AG10803 (cell line): ENCODE measurements around the gene EID2.

Experiments
- DNase-seq: peaks from one replicate; pipeline ENCODE4 v3.0.0; 2010; ENCODE audit warnings: low read depth
- H3K4me3 ChIP-seq: 2 replicates; pipeline ENCODE4 v1.5.1; 2011; ENCODE audit warnings: mild to moderate bottlenecking, low read length, control low read depth
- TF ChIP-seq, protein P1 (sequence below): conservative IDR thresholded peaks from 2 replicates; pipeline ENCODE4 v1.5.1; 2011; ENCODE audit warnings: mild to moderate bottlenecking, low read length, control low read depth, inconsistent platforms

The EID2 gene

DNA sequence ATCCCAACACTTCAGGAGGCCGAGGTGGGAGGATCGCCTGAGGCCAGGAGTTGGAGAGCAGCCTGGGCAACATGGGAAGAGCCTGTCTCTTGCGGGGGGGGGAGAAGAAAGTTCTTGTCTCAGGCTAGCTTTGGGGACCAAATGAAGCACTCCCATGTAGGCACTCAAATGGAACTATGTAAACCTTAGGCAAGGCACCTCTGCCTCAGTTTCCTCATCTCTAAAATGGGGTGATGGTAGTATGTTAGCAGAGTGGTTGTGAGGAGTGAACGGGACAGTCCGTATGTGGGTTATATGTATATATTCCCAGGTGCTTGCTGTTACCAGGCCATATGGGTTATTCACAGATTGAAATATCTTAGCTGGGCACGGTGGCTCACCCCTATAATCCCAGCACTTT, 47.7 kb downstream of the EID2 start:
- TF ChIP-seq, protein P1, sequence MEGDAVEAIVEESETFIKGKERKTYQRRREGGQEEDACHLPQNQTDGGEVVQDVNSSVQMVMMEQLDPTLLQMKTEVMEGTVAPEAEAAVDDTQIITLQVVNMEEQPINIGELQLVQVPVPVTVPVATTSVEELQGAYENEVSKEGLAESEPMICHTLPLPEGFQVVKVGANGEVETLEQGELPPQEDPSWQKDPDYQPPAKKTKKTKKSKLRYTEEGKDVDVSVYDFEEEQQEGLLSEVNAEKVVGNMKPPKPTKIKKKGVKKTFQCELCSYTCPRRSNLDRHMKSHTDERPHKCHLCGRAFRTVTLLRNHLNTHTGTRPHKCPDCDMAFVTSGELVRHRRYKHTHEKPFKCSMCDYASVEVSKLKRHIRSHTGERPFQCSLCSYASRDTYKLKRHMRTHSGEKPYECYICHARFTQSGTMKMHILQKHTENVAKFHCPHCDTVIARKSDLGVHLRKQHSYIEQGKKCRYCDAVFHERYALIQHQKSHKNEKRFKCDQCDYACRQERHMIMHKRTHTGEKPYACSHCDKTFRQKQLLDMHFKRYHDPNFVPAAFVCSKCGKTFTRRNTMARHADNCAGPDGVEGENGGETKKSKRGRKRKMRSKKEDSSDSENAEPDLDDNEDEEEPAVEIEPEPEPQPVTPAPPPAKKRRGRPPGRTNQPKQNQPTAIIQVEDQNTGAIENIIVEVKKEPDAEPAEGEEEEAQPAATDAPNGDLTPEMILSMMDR = no peak
- no peak overlapping the region for H3K4me3 ChIP-seq
- DNase-seq = no peak

DNA sequence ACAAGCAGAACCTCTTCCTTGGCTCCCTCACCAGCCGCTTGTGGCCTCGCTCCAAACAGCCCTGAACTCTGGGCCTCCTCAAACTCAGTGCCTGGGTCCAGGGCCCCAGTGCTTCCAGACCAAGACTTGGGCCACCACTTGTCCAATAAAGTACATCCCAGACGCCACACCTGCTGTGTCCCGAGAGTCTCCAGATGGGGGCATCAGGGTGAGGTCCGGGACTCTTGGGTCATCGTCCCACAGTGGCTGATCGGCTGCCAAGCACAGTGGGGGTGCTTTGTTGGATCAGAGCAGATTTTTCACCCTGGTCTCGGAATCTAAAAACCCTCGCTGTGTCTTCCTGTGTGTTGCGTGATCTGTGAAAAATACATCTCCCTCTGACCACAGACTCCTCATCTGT, 50.2 kb downstream of the EID2 start:
- no peak for DNase-seq
- H3K4me3 ChIP-seq = no peak overlapping the region
- TF ChIP-seq, protein P1 = no peak
